Astrocyte (in vitro differentiated cells and primary cell): ENCODE results near the gene USO1. TPM values are rescaled to one million over a fixed set of nuclear protein-coding genes. Genes with fewer than 3 reads are reported as not detected.

ENCODE experiments used
- DNase-seq: peaks from one replicate; pipeline ENCODE4 v3.0.0-alpha.2; 2010; ENCODE audit warnings: low read depth
- FAIRE-seq: peaks from 2 replicates; lab custom pipeline; 2011; peaks lifted over from hg19 to GRCh38; lab: Jason Lieb, UNC
- H2AFZ ChIP-seq: 2 replicates; pipeline ENCODE4 v1.6.0; 2012; ENCODE audit warnings: low read depth, low read length, inconsistent platforms
- H3K27ac ChIP-seq: 2 replicates; pipeline ENCODE4 v1.5.1; 2011; ENCODE audit warnings: low read depth, low read length, inconsistent platforms
- H3K27me3 ChIP-seq: 2 replicates; pipeline ENCODE4 v1.6.0; 2011; ENCODE audit warnings: low read length, inconsistent platforms; ENCODE audit not compliant: insufficient read depth
- H3K36me3 ChIP-seq: 2 replicates; pipeline ENCODE4 v1.5.1; 2011; ENCODE audit warnings: low read length, inconsistent platforms; ENCODE audit not compliant: insufficient read depth
- H3K4me1 ChIP-seq: 2 replicates; pipeline ENCODE4 v1.5.1; 2011; ENCODE audit warnings: low read length, inconsistent platforms; ENCODE audit not compliant: insufficient read depth
- H3K4me2 ChIP-seq: 2 replicates; pipeline ENCODE4 v1.6.0; 2012; ENCODE audit warnings: low read length, inconsistent platforms
- H3K4me3 ChIP-seq: 2 replicates; pipeline ENCODE4 v1.5.1; 2011; ENCODE audit warnings: low read depth, mild to moderate bottlenecking, low read length, inconsistent platforms; ENCODE audit not compliant: insufficient read depth
- H3K79me2 ChIP-seq: 2 replicates; pipeline ENCODE4 v1.6.0; 2012; ENCODE audit warnings: mild to moderate bottlenecking, low read length, inconsistent platforms; ENCODE audit not compliant: insufficient read depth
- H3K9ac ChIP-seq: 2 replicates; pipeline ENCODE4 v1.6.0; 2012; ENCODE audit warnings: mild to moderate bottlenecking, low read length, inconsistent platforms
- H3K9me3 ChIP-seq: 2 replicates; pipeline ENCODE4 v1.5.1; 2012; ENCODE audit warnings: low read depth, mild to moderate bottlenecking, low read length, inconsistent platforms; ENCODE audit not compliant: insufficient read depth
- H4K20me1 ChIP-seq: 2 replicates; pipeline ENCODE4 v1.6.0; 2012; ENCODE audit warnings: low read length, inconsistent platforms; ENCODE audit not compliant: insufficient read depth
- H3K27ac Mint-ChIP-seq: one replicate; pipeline ENCODE4 v1.8.0; 2021; ENCODE audit warnings: mild to moderate bottlenecking, mixed read lengths; ENCODE audit not compliant: unreplicated experiment
- H3K27me3 Mint-ChIP-seq: one replicate; pipeline ENCODE4 v1.8.0; 2021; ENCODE audit warnings: low read depth, mixed read lengths; ENCODE audit not compliant: unreplicated experiment
- H3K36me3 Mint-ChIP-seq: one replicate; pipeline ENCODE4 v1.8.0; 2021; ENCODE audit warnings: low read depth, mixed read lengths; ENCODE audit not compliant: unreplicated experiment
- H3K4me1 Mint-ChIP-seq: one replicate; pipeline ENCODE4 v1.8.0; 2021; ENCODE audit warnings: low read depth, mixed read lengths; ENCODE audit not compliant: unreplicated experiment
- H3K4me3 Mint-ChIP-seq: one replicate; pipeline ENCODE4 v1.8.0; 2021; ENCODE audit warnings: mild to moderate bottlenecking, moderate library complexity, mixed read lengths; ENCODE audit not compliant: unreplicated experiment
- H3K9me3 Mint-ChIP-seq: one replicate; pipeline ENCODE4 v1.8.0; 2021; ENCODE audit warnings: mild to moderate bottlenecking, mixed read lengths; ENCODE audit not compliant: unreplicated experiment
- CTCF ChIP-seq: IDR thresholded peaks from 2 replicates; pipeline ENCODE4 v1.5.1; 2011; ENCODE audit warnings: low read depth, mild to moderate bottlenecking, inconsistent platforms, low read length, moderate library complexity; ENCODE audit not compliant: insufficient read depth
- EZH2 ChIP-seq: IDR thresholded peaks from 2 replicates; pipeline ENCODE4 v1.6.1; 2012; ENCODE audit warnings: mild to moderate bottlenecking, low read length, inconsistent platforms; ENCODE audit not compliant: insufficient read depth
- total RNA-seq: library from RNA; stranded (reverse); gene quantifications from 2 replicates; pipeline ENCODE4 v1.2.1, GENCODE V29; 2021

The USO1 gene
- total RNA-seq, 1 donor from 2014 or later: 104 TPM

- no peaks in the 10 kb centered on the region for H3K4me1 Mint-ChIP-seq
- no peak for DNase-seq
- TF ChIP-seq EZH2 (no peak), CTCF (no peak)
- Histone ChIP-seq H3K79me2 (no peaks in the 10 kb centered on the region), H3K4me1 (no peaks in the 10 kb centered on the region), H3K4me2 (no peak overlapping the region), H3K36me3 (no peaks in the 10 kb centered on the region), H3K9me3 (no peaks in the 10 kb centered on the region), H3K27me3 (no peaks in the 10 kb centered on the region), H3K9ac (no peak overlapping the region), H2AFZ (no peak overlapping the region), H3K4me3 (no peak overlapping the region), H3K27ac (no peak overlapping the region), H4K20me1 (no peaks in the 10 kb centered on the region)
- H3K4me3 Mint-ChIP-seq: no peak overlapping the region
- no peaks in the 10 kb centered on the region for H3K36me3 Mint-ChIP-seq
- no peak for FAIRE-seq
- peaks cover 2% of the 10 kb centered on the region for H3K27me3 Mint-ChIP-seq
- H3K9me3 Mint-ChIP-seq: no peaks in the 10 kb centered on the region
- H3K27ac Mint-ChIP-seq: no peak overlapping the region
Measured at GRCh38 chr4:75860606-75861005, 136.2 kb downstream of the USO1 start.

Other genes starting within 250 kb of the USO1 start
- 35.3 and 40.7 TPM in 2 replicates for gene RCHY1, start 210.2 kb upstream of the USO1 start, total RNA-seq
- 17.0 and 20.6 TPM in 2 replicates for gene THAP6, start 210.1 kb upstream of the USO1 start, total RNA-seq
- gene ODAPH, start 168.5 kb upstream of the USO1 start, total RNA-seq: 55.3 TPM in 2 replicates
- 3.7 and 4.7 TPM in 2 replicates for gene CDKL2, start 94.0 kb upstream of the USO1 start, total RNA-seq
- 281 and 285 TPM in 2 replicates for gene G3BP2, start 51.2 kb upstream of the USO1 start, total RNA-seq
- not detected in 2 replicates for gene PPEF2, start 177.9 kb downstream of the USO1 start, total RNA-seq
- gene NAAA, start 216.4 kb downstream of the USO1 start, total RNA-seq: 13.5 and 15.9 TPM in 2 replicates